HG02885 (cell line): ENCODE data around the gene CHN1.

Experiments
- ATAC-seq: cut with Tn5 transposase; IDR thresholded peaks from one replicate; pipeline ENCODE4 v1.9.1; 2021; ENCODE audit warnings: mild to moderate bottlenecking; ENCODE audit not compliant: unreplicated experiment, poor library complexity

Gene CHN1

GRCh38 chr2:174881678-174882077 is 123.5 kb downstream of the CHN1 start:
- no peak for ATAC-seq

- no peak for ATAC-seq
Measured at GRCh38 chr2:174878537-174879147, 126.5 kb downstream of the CHN1 start.

- no peak for ATAC-seq
Measured at GRCh38 chr2:174877751-174878150, 127.4 kb downstream of the CHN1 start.

- ATAC-seq: no peak
Measured at GRCh38 chr2:174877301-174877700, 127.9 kb downstream of the CHN1 start.

DNA sequence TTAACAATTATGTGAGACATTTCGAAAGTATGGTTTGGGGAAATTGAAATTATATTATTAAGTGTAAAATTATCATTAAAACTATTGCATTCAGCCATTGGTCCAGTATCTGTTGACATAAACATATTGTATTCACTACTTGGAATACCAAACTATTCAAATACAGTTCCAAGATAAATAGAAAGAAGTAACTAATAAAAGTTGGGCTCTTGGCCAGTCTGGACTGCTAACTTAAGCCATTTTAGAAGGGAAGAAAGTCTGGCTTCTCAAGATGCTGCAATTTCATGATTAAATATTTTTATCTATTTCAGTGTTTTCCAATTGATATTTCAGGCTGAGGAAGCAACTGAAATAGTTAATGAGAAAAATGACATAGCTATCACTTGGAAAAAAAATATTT is 131.1 kb downstream of the CHN1 start:
- no peak for ATAC-seq

- no peak for ATAC-seq
Measured at GRCh38 chr2:174873471-174873870, 131.7 kb downstream of the CHN1 start.

DNA sequence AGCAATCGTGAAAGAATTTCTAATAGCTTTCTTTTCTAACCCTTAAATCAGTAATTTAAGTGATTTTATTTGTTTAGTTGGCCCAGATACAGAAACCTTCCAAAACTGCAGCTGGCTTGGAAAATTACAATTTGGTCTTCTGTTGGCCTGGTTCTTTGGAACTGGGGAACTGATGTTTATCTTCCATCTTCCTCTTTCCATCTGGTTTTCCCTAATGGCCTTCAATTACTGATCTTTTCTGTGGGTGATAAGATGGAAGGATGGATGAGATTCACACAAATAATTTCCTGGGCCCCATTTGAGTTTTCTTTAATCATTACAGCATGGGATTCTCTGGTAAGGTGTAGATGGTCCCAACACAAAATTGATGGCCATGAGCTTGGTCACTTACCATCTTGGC is 134.4 kb downstream of the CHN1 start:
- no peak for ATAC-seq

DNA sequence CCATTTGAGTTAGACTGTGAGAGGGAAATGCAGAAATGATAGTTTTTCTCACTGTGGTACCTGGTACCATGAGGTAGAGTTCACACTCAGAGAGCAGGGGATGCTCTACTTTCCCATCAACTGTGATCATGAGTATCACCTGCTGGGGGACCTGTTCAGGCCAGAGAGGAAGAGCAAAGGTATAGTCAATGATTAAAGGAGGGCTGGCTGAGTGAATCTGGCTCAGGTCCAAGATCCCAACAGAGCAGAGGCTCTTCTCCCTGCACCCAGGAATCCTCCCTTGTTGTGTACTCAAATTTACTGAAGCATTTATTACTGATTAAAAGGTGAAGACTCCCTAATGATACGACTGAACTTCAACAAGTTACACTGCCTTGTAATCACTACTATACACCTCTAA is 136.3 kb downstream of the CHN1 start:
- no peak for ATAC-seq

DNA sequence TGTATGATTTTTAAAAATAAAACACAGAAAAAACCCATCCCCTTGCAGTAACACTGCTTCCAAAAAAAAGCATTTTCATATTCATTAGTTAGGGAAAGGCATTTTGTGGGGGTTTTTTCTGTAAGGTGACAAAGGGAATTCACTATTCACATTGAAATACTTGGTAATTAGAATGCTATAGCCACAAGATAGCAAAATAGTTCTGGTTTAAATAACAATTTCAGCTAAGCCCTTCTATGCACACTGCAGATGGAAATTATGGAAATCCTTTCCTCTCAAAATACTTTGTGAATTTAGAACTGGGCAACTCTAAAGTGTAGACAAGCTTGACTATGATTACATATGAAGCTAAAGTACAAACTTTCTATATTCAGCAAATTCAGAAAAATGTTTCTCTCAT is 138.8 kb downstream of the CHN1 start:
- no peak for ATAC-seq

GRCh38 chr2:174863183-174863582 is 142.0 kb downstream of the CHN1 start:
- no peak for ATAC-seq

- no peak for ATAC-seq
Measured at GRCh38 chr2:174859563-174860169, 145.5 kb downstream of the CHN1 start.

DNA sequence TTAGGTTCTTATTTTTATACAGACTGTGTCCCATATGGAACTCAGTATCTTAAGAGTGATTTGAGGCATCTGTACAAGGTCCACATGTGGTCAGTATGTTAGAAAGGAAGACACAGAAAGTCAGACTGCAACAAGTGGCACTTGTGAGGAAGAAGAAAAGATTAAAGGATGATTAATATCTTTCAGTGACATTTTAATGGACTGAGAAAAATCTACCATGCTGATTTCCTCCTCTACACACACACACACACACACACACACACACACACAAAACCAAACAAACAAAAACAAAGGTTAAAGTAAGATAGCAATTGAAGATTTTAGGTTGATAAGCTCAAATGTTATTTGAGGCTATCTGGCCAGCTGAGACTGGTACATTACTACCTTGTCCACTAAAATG is 146.4 kb downstream of the CHN1 start:
- ATAC-seq: no peak

DNA sequence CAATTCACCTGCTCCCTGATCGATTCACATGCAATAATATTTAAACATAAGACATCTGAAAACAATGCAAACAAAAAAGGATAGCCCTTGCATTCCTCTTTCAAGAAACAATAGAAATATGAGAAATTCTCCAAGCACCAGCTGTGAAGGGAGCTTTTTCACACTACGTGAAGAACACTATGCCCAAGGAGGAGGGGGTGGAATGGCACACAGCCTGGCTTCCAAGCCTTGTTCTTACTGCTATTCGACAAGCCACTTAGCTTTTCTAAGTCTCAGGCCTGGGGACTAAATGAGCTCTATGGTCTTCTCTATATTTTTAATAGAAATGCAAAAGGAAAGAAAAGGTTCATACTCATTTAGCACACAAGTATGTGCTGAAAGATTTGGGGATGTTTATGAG is 148.7 kb downstream of the CHN1 start:
- ATAC-seq: no peak

DNA sequence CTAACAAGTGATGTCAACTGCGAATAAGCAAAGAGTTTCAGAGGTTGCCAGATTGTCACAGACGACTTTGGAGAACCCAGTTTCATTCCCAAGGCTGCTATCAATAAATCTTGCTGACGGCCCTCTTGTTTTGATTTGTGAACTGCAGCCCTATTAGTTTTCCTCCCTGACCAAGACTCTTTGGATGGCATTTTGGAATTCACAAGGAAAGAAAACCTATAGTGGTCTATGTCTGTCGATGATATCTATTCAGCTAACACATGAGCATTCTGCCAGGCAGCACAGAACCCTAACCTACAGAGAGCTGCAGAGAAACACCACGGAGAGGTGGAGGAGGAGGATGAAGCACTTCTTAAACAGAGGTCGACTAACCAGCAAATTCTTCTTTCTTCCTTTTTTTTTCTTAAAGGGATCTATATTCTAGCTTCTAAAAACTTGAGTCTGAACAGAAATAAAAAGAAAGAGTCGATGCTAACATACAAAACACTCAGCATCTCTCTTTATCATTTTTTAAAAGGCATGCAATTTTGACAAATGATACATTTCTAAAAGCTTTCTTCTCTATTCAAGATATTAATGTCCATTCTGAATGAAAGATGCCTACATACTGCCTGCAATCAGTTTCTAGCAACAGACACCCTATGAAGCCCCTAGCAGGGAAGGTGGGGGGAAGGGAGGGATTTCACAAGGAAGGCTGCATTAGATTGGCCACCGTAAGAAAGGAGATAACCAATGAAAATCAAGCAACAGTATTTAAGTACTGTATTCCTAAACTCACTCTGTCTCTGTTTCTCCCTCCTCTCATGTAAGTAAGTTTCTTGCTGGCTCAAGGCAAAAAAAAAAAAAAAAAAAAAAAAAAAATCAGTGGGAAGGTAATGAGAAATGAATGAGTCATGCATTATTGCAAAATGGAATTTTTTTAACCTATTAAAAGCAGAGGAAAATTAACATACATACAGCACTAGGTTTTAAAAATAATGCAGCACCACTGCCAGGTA is 157.9 kb downstream of the CHN1 start:
- ATAC-seq: no peak

DNA sequence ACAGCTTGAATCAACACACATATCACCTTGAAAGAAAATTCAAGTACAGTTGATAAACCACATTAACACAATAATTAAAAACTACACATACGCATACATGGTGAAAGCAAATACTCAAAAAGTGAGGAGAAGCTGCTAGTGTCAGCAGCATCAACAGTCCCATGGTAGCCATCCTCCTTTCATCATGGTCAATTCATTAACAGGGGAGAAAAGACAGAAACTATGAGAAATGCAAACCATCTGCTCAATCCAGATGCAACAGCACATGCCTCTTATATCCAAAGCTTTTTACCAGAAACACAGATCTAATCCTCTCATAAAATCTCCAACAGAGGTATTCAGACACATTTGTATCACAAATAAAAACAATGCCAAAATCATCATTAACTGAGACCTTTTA is 159.0 kb downstream of the CHN1 start:
- ATAC-seq: no peak

GRCh38 chr2:174844295-174844708 is 160.9 kb downstream of the CHN1 start:
- ATAC-seq: no peak

DNA sequence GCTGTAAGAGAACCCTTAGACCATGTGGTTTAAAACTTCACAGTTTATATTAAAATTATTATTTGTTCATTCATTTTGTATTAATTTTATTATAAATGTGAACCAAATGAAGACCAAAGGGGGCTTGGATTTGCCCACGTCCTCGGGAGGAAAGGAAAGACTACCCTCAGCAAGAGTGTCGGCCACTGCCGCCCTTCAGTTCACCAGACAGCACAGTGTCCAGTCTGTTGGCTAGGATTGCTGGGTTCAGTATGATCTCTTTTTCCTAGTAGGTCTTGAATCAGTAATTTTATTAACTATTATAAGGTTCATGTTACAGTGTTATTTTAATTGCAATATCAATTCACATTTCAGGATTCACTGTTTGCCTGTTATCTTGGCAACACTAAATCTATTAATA is 162.7 kb downstream of the CHN1 start:
- no peak for ATAC-seq

GRCh38 chr2:174841936-174842335 is 163.2 kb downstream of the CHN1 start:
- ATAC-seq: no peak

GRCh38 chr2:174841350-174841749 is 163.8 kb downstream of the CHN1 start:
- no peak for ATAC-seq

DNA sequence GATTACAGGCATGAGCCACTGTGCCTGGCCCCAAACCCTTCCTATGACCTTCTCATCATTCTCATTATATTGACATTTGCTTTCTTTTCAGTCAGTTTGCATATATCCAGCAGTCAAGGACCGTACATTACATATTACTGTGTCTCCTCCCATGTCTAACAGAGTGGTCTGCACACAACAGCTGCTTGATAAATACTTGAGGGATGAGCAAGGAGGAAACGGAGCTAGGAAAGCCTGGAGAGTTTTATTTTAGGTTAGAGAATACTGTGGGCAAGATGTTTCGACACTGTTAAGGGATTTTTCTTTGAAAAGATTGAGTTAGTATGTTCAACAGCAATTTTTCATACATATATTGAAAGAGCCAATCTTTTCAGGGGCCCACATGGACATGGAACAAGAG is 164.7 kb downstream of the CHN1 start:
- no peak for ATAC-seq

GRCh38 chr2:174839662-174840061 is 165.5 kb downstream of the CHN1 start:
- no peak for ATAC-seq
